ENCODE measurements around the gene TTC28. TPM values are rescaled to one million over a fixed set of nuclear protein-coding genes. Genes with fewer than 3 reads are reported as not detected.
"Not testable (repeated sequence)": the region's sequence is repeated elsewhere in the genome, so short reads cannot be mapped to it uniquely, and the experiment has no call there.

The TTC28 gene
- total and polyA plus RNA-seq, 8 donors, result 2.2 to 18.6 (median 11.5) TPM

GRCh38 chr22:28072066-28072465 is 607.6 kb downstream of the TTC28 start:
- Histone ChIP-seq H3K36me3 (no peaks in the 10 kb centered on the region), H3K4me3 (no peak overlapping the region), H3K27ac (no peak overlapping the region), H3K27me3 (no peaks in the 10 kb centered on the region), H3K4me1 (peaks cover 18 to 20% (median 20%) of the 10 kb centered on the region in 3 donors), H3K9me3 (no peaks in the 10 kb centered on the region)
- intact Hi-C loops (cut with DNase I), result no loop called here
- no peak for FAIRE-seq
- TF ChIP-seq CTCF (IDR thresholded peaks at IDR 0.05), result no peak
- no peak for DNase-seq
- ATAC-seq, result no peak
- WGBS, 2 donors, result 86 to 94% methylated on average over 3 of the region's 3 CpGs

- Histone ChIP-seq H3K9me3 (no peaks in the 10 kb centered on the region), H3K27ac (no peak overlapping the region), H3K4me1 (no peaks in the 10 kb centered on the region), H3K4me3 (no peak overlapping the region), H3K27me3 (no peaks in the 10 kb centered on the region), H3K36me3 (no peaks in the 10 kb centered on the region)
- intact Hi-C loops (cut with DNase I), result loop anchor here in 1 of 3 donors (10.0 kb wide), 1 partner anchor 56 kb away; no protein-coding TSS in a partner anchor
- no peak for TF ChIP-seq CTCF (IDR thresholded peaks at IDR 0.05)
- FAIRE-seq (no peak), ATAC-seq (no peak), DNase-seq (no peak)
- 86 to 95% methylated on average over 2 of the region's 2 CpGs for WGBS, 2 donors
Observed at GRCh38 chr22:28068826-28069225, 610.8 kb downstream of the TTC28 start.

GRCh38 chr22:28064920-28065319 is 614.7 kb downstream of the TTC28 start:
- FAIRE-seq (no peak), DNase-seq (no peak), ATAC-seq (no peak)
- H3K36me3 ChIP-seq, result no peaks in the 10 kb centered on the region
- intact Hi-C loops (cut with DNase I), result loop anchor here in 1 of 3 donors (10.0 kb wide), 1 partner anchor 60 kb away; no protein-coding TSS in a partner anchor
- no peaks in the 10 kb centered on the region for H3K27me3 ChIP-seq
- H3K27ac ChIP-seq, result no peak overlapping the region
- no peaks in the 10 kb centered on the region for H3K4me1 ChIP-seq
- no peaks in the 10 kb centered on the region for H3K9me3 ChIP-seq
- no peak overlapping the region for H3K4me3 ChIP-seq
- TF ChIP-seq CTCF (IDR thresholded peaks at IDR 0.05), result no peak
- 94 to 95% methylated on average over 2 of the region's 2 CpGs for WGBS, 2 donors

DNA sequence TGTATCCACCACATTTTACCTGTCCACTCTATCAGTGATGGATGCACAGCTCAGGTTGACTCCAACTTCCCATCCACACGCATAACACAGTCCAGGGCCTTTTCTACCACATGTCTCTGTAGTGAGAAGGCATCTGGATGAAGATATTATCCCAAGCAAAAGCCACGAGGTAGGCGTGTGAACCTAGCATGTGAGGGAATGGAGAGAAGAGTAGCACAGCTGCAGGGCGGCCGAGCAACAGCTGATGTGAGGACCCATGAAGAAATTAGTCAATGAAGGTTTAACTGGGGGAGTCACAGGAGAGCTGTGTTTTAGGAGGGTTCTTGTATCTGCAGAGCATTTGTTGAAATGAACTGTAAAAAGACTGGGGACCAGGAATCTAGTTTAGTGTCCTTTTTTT is 616.0 kb downstream of the TTC28 start:
- Histone ChIP-seq H3K9me3 (no peaks in the 10 kb centered on the region), H3K27ac (no peak overlapping the region), H3K4me3 (no peak overlapping the region), H3K36me3 (no peaks in the 10 kb centered on the region), H3K4me1 (no peaks in the 10 kb centered on the region), H3K27me3 (no peaks in the 10 kb centered on the region)
- no peak for FAIRE-seq
- no peak for DNase-seq
- TF ChIP-seq CTCF (IDR thresholded peaks at IDR 0.05), result no peak
- intact Hi-C loops (cut with DNase I), result loop anchor here in 1 of 3 donors (10.0 kb wide), 1 partner anchor 61 kb away; no protein-coding TSS in a partner anchor
- WGBS, 2 donors, result 84 to 92% methylated on average over 5 of the region's 5 CpGs
- no peak for ATAC-seq

- H3K4me3 ChIP-seq, FAIRE-seq, H3K36me3 ChIP-seq, H3K4me1 ChIP-seq, DNase-seq, H3K9me3 ChIP-seq, ATAC-seq, H3K27ac ChIP-seq, H3K27me3 ChIP-seq: not testable (repeated sequence)
- intact Hi-C loops (cut with DNase I), result loop anchor here in 1 of 3 donors (10.0 kb wide), 1 partner anchor 64 kb away; no protein-coding TSS in a partner anchor
- WGBS, 2 donors, result 92 to 93% methylated on average over 2 of the region's 2 CpGs
Observed at GRCh38 chr22:28060594-28060993, 619.0 kb downstream of the TTC28 start.
